Measurements from ENCODE around the gene TCP10L.

- TF ChIP-seq EZH2 (IDR thresholded peaks at IDR 0.05; ENCODE audit: insufficient read depth, low read length): no peak
- no peak for TF ChIP-seq CTCF (IDR thresholded peaks at IDR 0.05; ENCODE audit: insufficient read depth, low read depth, low read length)
Observed at GRCh38 chr21:32581732-32582131, 3.6 kb downstream of the TCP10L start.
